ENCODE data around the gene NUDT17. TPM values are rescaled to one million over a fixed set of nuclear protein-coding genes. Genes with fewer than 3 reads are reported as not detected.

The NUDT17 gene
- total and polyA plus RNA-seq, 8 donors = 0.61 to 18.3 (median 3.2) TPM; not detected in 1

- WGBS, 5 donors = 54 to 80% (median 63%) methylated on average over 3 of the region's 3 CpGs
- Histone ChIP-seq H3K27ac (peak overlapping the region in 4 of 5 donors; percentile 72 to 83 (median 81)), H3K27me3 (no peaks in the 10 kb centered on the region), H3K9me3 (no peaks in the 10 kb centered on the region), H3K36me3 (peaks cover 30 to 62% (median 58%) of the 10 kb centered on the region in 4 donors), H3K4me3 (peak overlapping the region; percentile 51 to 59 (median 58)), H3K4me1 (peaks cover 11 to 21% (median 19%) of the 10 kb centered on the region in 4 donors)
- TF ChIP-seq CTCF (IDR thresholded peaks at IDR 0.05) = peak in 5 of 7 experiments; percentile 33 to 70 (median 38)
- no peak for TF ChIP-seq POLR2AphosphoS5 (IDR thresholded peaks at IDR 0.05)
- peak in 1 of 2 donors; percentile 69 for DNase-seq
- intact Hi-C loops (cut with DNase I; ENCODE audit: low total_unique reads) = loop anchor here (5.0 kb wide), 1 partner anchor 171 kb away; no protein-coding TSS in a partner anchor
These were observed 777 bp downstream of the NUDT17 start for GRCh38 chr1:145846201-145846612.

- 68 to 81% (median 72%) methylated on average over 3 of the region's 3 CpGs for WGBS, 5 donors
- Histone ChIP-seq H3K9me3 (no peaks in the 10 kb centered on the region), H3K27ac (no peak overlapping the region), H3K36me3 (peaks cover 31 to 62% (median 58%) of the 10 kb centered on the region in 4 donors), H3K27me3 (no peaks in the 10 kb centered on the region), H3K4me1 (peaks cover 11 to 21% (median 19%) of the 10 kb centered on the region in 4 donors), H3K4me3 (no peak overlapping the region)
- no peak for DNase-seq
- TF ChIP-seq POLR2AphosphoS5 (IDR thresholded peaks at IDR 0.05) (no peak), EP300 (IDR thresholded peaks at IDR 0.05) (no peak), CTCF (IDR thresholded peaks at IDR 0.05) (no peak), POLR2A (IDR thresholded peaks at IDR 0.05) (no peak)
- intact Hi-C loops (cut with DNase I; ENCODE audit: low total_unique reads) = loop anchor here (5.0 kb wide), 1 partner anchor 169 kb away; no protein-coding TSS in a partner anchor
These were observed 2.4 kb downstream of the NUDT17 start for GRCh38 chr1:145847827-145848226.

- intact Hi-C loops (cut with DNase I; ENCODE audit: low total_unique reads) = loop anchor here (5.0 kb wide), 1 partner anchor 168 kb away; no protein-coding TSS in a partner anchor
- no peaks in the 10 kb centered on the region for H3K9me3 ChIP-seq
- DNase-seq = no peak
- H3K27ac ChIP-seq = peak overlapping the region in 3 of 5 donors; percentile 9 to 31 (median 20)
- peaks cover 11 to 20% (median 18%) of the 10 kb centered on the region in 4 donors for H3K4me1 ChIP-seq
- TF ChIP-seq POLR2AphosphoS5 (IDR thresholded peaks at IDR 0.05) (no peak), POLR2A (IDR thresholded peaks at IDR 0.05) (no peak), CTCF (IDR thresholded peaks at IDR 0.05) (peak in 1 of 7 experiments; percentile 25), EP300 (IDR thresholded peaks at IDR 0.05) (no peak)
- H3K36me3 ChIP-seq = peaks cover 48 to 73% (median 70%) of the 10 kb centered on the region in 4 donors
- WGBS, 5 donors = 73 to 78% (median 76%) methylated on average over 15 of the region's 15 CpGs
- no peak overlapping the region for H3K4me3 ChIP-seq
- no peaks in the 10 kb centered on the region for H3K27me3 ChIP-seq
These were observed 4.1 kb downstream of the NUDT17 start for GRCh38 chr1:145849356-145850160.

GRCh38 chr1:145855426-145855948, 10.1 kb downstream of the NUDT17 start:
- H3K4me1 ChIP-seq = peaks cover 22 to 25% (median 24%) of the 10 kb centered on the region in 4 donors
- WGBS, 5 donors = 77 to 85% (median 83%) methylated on average over 7 of the region's 7 CpGs
- no peaks in the 10 kb centered on the region for H3K27me3 ChIP-seq
- DNase-seq = no peak
- H3K36me3 ChIP-seq = peaks cover 56 to 64% (median 64%) of the 10 kb centered on the region in 4 donors
- H3K9me3 ChIP-seq = no peaks in the 10 kb centered on the region
- intact Hi-C loops (cut with DNase I; ENCODE audit: low total_unique reads) = no loop called here
- TF ChIP-seq CTCF (IDR thresholded peaks at IDR 0.05) (no peak), POLR2A (IDR thresholded peaks at IDR 0.05) (no peak), POLR2AphosphoS5 (IDR thresholded peaks at IDR 0.05) (no peak), EP300 (IDR thresholded peaks at IDR 0.05) (no peak)
- H3K4me3 ChIP-seq = no peak overlapping the region
- no peak overlapping the region for H3K27ac ChIP-seq

All from stomach (tissue), 9 donors.